GM19468 (cell line): ENCODE measurements around the gene TINAGL1.
"Not testable (repeated sequence)": the region's sequence is repeated elsewhere in the genome, so short reads cannot be mapped to it uniquely, and the experiment has no call there.

ENCODE experiments used
- ATAC-seq: cut with Tn5 transposase; IDR thresholded peaks from one replicate; pipeline ENCODE4 v1.9.1; 2021; ENCODE audit warnings: mild to moderate bottlenecking, moderate library complexity, moderate number of reproducible peaks; ENCODE audit not compliant: unreplicated experiment; ENCODE audit errors: extremely low read depth

Gene TINAGL1

DNA sequence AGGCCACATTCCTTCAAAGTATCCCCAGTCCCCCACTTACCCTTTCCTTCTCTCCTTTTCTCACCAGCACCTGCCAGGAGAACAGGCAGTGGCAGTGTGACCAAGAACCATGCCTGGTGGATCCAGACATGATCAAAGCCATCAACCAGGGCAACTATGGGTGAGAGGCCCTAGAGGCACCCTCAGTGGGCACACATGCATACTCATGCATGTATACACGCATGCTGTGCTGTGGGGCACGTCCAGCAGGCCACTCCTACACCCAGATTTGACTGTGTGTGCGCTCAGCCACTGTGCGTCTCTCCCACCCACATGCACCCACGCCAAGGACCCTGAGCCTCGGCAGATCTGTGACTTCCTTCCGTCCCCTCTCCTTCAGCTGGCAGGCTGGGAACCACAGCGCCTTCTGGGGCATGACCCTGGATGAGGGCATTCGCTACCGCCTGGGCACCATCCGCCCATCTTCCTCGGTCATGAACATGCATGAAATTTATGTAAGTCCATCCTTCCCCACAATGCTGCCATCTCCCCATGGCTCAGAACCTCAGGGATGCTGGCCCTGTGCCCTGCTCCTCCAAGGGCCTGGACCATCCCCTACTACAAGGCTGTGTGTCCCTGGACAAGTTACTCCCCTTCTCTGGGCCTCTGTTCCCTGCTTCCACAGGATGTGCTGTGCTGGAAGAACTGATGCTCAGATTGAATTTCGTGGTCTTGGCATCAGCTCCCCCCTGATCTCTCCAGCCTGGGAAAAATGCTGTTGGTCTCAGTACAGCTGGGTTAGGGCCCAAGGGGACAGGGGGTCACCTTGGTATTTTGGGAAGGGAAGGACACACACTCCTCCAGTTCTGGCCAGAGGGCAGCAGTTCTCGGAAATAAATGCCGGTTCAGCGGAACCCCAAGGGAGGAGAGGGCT, 7.0 kb downstream of the TINAGL1 start:
- ATAC-seq = no peak

DNA sequence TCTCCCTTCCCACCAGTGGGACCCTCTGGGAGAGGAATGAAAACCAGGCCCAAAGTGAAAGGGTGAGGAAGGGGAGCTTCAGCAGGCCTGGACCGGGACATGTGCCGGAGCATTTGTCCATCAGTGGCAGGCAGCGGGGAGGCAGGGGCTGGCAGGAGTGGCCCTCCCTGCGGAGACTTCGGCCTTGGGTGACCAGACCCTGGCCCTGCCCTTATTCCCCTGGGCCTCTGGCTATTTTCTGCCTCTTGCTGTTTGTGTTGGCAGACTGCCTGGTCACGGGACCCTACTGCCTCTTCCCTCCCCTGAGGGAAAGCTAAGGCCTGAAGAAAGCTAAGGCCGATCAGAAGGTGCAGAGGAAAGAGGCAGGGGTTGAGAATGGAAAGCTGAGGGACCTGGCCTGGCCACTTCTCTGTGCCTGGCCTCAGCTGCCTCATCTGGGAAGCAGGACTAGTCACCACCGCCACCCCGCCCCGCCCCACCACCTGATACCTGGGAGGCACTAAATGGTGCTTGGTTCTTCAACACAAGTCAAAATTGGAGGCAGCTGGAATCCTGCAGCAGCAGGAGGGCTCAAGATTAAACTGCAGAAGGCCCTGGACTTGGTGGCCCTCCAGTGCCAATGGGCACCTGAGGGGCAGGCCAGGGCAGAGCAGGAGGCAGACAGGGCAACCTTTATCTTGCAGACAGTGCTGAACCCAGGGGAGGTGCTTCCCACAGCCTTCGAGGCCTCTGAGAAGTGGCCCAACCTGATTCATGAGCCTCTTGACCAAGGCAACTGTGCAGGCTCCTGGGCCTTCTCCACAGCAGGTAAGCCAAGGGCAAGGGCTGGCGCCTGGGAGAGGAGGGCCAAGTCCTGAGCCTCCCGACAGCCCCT, 7.9 kb downstream of the TINAGL1 start:
- ATAC-seq = no peak

DNA sequence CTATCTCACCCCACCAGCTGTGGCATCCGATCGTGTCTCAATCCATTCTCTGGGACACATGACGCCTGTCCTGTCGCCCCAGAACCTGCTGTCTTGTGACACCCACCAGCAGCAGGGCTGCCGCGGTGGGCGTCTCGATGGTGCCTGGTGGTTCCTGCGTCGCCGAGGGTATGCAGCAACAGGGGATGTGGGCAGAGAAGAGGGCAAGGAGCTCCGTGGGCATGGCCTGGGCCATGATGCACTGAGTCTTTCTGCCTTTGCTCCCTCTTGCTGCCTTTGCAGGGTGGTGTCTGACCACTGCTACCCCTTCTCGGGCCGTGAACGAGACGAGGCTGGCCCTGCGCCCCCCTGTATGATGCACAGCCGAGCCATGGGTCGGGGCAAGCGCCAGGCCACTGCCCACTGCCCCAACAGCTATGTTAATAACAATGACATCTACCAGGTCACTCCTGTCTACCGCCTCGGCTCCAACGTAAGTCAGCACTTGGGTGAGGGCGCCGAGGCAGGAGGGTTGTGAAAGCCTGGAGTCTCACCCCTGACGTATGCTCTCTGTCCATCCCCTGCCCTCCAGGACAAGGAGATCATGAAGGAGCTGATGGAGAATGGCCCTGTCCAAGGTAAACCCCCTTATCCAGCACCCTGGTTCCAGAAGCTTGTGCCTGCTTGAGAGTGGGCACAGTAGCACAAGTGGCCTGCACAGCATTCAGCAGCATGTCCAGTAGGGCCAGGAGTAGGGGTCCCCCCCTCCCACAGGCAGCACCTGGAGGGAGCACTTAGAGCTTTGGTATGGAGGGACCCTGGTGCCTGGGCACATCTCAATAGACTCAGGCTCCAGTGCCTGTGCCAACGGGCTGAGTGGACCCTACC, 8.8 kb downstream of the TINAGL1 start:
- no peak for ATAC-seq

DNA sequence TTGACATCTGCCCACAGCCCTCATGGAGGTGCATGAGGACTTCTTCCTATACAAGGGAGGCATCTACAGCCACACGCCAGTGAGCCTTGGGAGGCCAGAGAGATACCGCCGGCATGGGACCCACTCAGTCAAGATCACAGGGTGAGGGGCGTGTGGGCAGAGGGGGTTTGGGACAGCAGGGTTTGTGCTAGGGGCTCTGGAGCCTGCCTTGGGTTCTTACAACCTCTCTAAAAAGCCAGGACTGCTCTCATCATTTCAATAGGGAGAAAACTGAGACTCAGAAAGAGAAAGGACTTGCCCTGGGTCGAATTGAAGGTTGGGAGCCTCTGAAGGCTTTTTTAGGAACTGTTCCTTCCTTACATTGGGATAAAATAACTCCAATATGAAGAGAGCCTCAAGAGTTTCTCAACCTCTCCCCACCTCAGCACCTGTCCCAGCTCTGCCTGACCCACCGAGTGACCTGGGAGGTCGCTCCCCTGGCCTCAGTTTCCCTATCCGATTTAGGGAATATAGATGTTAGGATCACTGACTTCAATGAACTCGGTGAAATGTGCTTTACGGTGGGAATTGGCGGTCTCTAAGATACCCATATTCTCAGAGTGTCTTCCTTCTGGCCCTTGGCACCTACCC, 9.5 kb downstream of the TINAGL1 start:
- no peak for ATAC-seq

DNA sequence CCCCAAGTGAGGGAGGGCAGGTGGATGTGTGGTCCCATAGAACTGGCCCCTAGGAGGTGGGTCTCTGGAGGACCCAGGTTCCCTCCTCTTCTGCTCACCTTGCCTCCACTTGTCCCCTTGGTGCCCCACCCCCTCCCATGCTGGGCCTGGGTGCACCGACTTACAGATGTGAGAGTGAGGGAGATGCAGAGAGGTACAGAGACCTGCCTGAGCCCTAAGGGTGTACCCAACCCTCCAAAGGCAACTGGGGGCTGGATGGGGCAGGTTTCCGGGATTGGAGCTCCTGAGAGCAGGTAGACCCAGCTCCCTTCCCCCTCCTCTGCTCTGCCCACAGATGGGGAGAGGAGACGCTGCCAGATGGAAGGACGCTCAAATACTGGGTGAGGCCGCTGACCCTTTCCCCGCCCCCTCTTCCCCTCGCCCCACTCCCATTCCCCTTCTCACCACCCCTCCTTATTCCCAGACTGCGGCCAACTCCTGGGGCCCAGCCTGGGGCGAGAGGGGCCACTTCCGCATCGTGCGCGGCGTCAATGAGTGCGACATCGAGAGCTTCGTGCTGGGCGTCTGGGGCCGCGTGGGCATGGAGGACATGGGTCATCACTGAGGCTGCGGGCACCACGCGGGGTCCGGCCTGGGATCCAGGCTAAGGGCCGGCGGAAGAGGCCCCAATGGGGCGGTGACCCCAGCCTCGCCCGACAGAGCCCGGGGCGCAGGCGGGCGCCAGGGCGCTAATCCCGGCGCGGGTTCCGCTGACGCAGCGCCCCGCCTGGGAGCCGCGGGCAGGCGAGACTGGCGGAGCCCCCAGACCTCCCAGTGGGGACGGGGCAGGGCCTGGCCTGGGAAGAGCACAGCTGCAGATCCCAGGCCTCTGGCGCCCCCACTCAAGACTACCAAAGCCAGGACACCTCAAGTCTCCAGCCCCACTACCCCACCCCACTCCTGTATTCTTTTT, 10.3 kb downstream of the TINAGL1 start:
- no peak for ATAC-seq

DNA sequence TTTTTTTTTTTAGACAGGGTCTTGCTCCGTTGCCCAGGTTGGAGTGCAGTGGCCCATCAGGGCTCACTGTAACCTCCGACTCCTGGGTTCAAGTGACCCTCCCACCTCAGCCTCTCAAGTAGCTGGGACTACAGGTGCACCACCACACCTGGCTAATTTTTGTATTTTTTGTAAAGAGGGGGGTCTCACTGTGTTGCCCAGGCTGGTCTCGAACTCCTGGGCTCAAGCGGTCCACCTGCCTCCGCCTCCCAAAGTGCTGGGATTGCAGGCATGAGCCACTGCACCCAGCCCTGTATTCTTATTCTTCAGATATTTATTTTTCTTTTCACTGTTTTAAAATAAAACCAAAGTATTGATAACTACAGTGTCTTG, 11.0 kb downstream of the TINAGL1 start:
- not testable (repeated sequence) for ATAC-seq

DNA sequence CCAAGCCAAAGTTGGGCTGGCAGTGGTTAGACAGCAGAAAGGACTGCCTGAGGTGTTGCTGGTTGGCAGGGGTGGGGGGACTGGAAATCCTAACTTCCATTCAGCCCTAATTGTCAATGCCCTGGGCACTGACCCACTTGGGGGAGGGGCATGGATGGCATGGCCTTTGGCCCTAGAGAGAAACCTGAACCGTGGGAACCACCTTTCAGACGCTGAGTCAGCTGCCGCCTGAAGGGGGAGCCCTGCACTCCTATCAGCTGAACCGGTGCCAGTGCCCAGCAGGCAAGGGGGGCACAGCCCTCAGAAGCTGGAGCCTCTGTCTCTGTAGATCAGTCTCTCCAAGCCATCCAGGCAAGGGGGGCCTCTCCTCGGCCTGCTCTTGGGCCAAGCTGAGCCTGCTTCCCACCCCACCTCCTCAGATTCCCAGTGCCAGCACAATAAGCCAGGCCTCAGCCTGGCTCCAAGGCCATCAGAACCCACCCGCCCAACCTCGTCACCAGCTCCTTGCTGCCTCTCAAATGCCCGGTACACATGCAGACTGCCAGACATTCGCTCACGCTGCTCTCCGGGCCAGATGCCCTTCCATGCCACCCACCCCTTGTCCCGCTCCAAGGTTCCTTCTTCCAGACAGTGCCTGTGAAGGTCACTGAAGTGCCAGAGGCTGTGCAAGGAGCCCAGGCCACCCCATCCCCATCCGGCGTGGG, 11.6 kb downstream of the TINAGL1 start:
- ATAC-seq = no peak

DNA sequence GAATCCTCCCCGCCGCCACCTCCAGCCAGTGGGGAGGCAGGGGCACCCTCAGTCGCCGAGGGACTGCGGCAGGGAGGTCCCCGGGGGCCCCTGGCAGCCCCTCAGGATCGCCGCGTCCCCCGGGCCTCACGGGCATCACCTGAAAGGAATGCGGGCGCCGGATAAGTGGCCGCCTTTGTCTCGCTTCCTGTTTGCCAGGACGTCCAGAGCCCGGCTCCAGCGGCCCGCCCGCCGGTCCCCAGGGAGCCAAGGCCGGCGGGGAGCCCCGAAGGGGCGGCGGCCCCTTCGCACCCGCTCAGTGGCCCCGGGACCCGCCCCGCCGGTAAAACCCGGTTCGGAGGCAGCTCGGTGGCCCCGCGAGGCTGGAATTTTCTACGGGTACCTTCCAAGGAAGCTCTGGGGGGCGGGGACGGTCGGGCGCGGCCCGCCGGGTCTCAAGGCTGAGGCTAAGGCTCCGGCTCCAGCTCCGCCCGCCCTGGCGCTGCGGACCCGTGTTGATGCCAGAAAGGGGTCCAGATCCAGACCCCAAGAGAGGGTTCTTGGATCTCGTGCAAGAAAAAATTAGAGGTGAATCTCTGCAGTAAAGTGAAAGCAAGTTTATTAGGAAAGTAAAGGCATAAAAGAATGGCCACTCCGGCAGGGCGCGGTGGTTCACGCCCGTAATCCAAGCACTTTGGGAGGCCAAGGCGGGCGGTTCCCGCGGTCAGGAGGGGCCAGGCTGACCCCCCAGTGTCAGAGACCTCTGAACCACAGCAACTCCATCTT, 12.6 kb downstream of the TINAGL1 start:
- no peak for ATAC-seq

DNA sequence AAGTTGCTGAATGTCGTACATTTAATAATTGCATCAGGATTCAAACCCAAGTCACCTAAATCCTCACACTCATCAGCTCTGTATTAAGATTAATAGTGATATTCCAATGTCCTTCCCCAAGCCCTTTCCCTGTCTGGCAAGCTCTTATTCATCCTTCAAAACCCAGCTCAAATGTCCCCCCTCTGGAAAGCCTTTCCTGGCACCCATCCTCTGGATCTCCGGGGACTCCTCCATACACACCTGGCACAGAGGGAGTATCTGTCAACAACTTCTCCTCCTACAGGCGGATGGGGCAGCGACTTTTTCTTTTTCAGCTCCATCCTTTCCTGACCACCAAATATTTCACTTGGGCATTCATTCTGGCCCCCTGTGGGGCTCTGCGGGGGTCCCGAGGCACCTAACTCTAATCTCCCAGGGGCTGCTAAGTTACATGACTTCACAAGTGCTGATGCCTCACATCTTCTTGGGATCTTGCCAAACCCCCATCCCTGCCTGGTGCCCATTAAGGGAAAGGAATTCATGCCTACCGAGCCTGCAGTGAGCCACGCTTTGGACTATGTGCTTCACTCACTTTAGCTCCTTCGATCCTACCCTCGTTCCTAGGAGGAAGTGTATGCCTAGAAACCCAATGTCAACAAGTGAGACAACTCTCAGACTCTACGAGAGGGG, 15.2 kb downstream of the TINAGL1 start:
- ATAC-seq = no peak

DNA sequence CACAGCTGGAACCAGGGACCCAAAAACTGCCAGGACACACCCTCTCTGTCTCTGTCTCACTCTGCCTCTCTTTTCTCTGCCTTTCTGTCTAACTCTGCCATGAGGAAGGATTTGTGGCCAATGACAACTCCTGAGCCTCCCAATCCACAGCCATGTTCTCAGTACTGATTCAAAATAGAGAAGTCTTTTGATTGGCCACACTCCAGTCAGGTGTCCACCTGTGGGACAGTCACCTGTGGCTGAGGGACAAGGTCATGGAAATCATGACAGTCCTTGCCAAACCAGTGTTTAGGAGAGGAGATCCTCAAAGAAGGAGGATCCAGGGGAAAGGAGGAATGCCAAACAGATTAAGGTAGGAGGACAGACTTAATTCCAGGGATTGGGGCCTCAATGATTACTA, 15.8 kb downstream of the TINAGL1 start:
- ATAC-seq = no peak

DNA sequence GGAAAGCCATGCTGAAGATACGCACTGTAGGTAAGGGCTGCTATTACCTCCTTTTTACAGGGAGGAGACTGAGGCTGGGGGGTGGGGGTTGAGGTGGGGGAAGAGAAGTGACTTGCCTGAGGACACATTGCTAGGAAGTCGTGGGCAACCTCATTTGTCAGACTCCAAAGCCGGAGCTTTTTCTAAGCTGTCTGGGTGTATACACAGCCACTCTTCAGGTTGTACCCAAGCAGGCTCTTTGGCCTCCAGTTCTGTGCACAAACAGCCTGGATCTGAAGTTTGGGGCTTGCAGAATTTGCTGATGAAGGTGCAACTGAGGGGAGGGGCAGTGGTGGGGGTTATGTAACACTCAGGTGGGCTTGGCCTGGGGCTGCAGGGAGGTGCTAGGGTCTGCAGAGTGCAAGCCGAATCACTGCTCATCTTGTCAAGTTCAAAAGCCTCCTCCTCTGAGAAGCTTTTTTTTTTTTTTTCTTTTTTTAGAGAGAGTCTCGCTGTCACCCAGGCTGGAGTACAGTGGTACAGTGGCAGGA, 16.9 kb downstream of the TINAGL1 start:
- ATAC-seq = no peak

DNA sequence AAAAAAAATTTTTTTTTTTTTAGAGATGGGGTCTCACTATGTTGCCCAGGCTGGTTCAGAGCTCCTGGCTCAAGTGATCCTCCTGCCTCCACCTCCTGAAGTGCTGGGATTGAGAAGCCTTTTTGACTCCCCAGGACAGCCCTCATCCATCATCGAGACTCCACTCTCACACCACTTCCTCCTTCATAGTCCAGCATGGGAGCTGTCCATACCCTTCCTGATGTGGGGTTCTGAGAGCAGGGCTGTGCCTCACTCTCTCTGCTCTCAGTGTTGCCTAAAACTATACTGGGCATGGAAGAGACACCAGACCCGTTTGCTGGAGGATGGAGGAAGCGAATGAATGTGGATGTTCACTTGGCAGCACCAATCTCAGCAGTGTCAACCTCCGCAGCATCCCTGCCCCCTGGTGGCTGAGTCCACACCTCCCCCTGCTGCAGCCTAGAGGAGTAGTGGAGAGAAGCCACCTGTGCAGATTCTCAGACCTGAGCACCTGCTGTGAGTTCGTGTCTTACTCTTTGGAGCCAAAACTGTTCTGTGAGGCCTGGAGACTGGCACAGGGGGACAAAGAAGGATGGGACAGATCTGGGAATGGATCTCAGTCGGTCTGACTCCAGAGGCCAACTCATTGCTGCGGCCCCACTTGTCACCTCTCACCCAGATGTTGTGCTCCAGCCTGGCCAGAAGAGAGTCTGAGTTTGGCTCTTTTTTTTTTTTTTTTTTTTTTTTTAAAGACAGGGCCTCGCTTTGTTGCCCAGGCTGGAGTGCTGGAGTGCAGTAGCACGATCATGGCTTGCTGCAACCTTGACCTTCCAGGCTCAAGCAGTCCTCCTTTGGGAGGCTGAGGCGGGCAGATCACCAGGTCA, 17.7 kb downstream of the TINAGL1 start:
- ATAC-seq = peak; percentile 39

DNA sequence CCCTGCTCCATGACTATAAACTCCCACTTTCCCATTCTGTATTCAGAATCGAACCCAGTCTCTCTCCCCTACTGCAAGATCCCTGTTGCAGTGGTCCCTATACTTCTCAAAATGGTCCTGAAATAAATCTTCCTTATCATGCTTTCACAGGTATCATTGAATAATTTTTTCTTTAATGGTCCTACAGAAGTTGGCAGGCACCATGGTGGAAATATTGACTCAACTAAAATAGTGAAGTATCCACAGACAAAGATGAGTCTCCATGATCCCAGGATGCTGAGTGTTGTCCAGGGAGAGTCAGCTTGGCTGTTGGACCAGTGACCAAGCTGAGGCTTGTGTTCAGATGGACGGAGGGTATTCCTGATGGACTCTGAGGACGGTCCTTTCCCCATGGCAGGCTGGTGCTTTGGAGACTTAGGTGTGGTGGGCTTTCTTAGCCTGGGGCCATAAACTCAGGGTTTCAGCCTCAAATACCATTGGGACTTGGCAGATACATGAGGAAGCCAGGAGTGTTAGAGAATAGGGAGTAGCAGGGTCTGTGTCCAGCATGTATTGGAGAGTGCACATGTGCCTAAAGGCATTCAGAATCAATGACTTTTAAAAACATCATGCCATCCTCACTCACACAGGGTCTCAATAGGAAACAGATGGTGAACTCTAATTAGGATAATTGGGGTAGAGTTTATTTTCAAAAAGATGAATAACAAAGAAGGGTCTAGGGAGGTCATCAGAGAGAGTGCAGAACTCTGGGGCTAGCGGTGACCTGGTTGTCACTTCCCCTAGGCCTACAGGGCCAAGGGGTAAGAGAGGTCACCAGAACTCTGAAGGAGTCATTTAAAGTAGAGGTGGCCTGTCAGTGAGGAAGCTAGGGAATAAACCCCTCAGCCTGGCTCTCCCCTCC, 19.8 kb downstream of the TINAGL1 start:
- no peak for ATAC-seq

DNA sequence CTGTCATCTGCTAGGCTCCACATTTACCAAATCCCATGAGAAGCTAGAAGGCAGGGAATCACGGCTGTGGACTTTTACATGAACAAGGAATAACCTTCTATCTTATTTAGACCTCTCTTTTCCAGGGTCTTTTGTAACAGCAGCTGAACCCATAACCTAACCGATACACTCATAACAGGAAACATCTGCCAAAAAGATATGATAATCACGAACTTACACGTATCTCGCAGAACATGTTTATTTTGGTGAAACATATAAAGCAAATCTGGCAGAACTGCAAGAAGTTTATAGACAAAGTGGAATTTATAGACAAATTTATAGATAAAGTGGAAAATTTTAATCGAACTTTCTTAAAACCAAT, 20.4 kb downstream of the TINAGL1 start:
- no peak for ATAC-seq

DNA sequence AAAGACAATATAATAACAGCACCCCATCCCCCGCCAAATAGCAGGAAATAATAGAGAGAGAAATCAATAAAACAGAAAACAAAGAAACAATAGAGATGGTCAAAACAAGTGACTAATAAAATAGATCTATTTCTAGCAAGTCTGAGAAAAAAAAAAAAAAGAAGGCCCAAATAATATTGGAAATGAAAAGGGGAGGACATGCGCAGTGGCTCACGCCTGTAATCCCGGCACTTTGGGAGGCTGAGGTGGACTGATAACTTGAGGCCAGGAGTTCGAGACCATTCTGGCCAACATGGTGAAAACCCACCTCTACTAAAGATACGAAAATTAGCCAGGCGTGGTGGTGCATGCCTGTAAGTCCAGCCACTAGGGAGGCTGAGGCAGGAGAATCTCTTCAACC, 22.7 kb downstream of the TINAGL1 start:
- no peak for ATAC-seq
